Left ventricle myocardium inferior (tissue), 1 donor: Measurements from ENCODE around the gene PSMC3. TPM values are rescaled to one million over a fixed set of nuclear protein-coding genes. Genes with fewer than 3 reads are reported as not detected.

ENCODE experiments used
- DNase-seq: peaks from one replicate; pipeline ENCODE4 v3.0.0-alpha.2; 2020
- H3K27ac ChIP-seq: fragments of 200-600 bp; replicated peaks from 2 replicates; pipeline ENCODE4 v1.8.0; 2021
- H3K27me3 ChIP-seq: fragments of 200-600 bp; 2 replicates; pipeline ENCODE4 v1.8.0; 2021; ENCODE audit warnings: low read depth
- H3K36me3 ChIP-seq: fragments of 200-600 bp; 2 replicates; pipeline ENCODE4 v1.8.0; 2021
- H3K4me1 ChIP-seq: fragments of 200-600 bp; 2 replicates; pipeline ENCODE4 v1.8.0; 2021
- H3K4me3 ChIP-seq: fragments of 200-600 bp; 2 replicates; pipeline ENCODE4 v1.8.0; 2021; ENCODE audit warnings: mild to moderate bottlenecking, moderate library complexity
- H3K9me3 ChIP-seq: fragments of 200-600 bp; replicated peaks from 2 replicates; pipeline ENCODE4 v1.8.0; 2021
- intact Hi-C: fragments of 100-400 bp; cut with micrococcal nuclease; formaldehyde crosslinking; loops from one replicate; pipeline ENCODE4 v1.11.0; 2022
- total RNA-seq: library from RNA; stranded (reverse); fragmentation: NEBNext Ultra II Directional; extraction: Animal tissue kit (Norgen Biotek cat#: 25700); gene quantifications from one replicate; pipeline ENCODE4 v1.2.1, GENCODE V29; 2021
- TF ChIP-seq, protein P1 (sequence below): fragments of 200-600 bp; IDR thresholded peaks from 2 replicates; pipeline ENCODE4 v1.8.0; 2021; ENCODE audit warnings: antibody characterized with exemption, mild to moderate bottlenecking, borderline replicate concordance
- donor health status: DM: no; HTN: yes; CAD: no; lungs with severe emphysema.

PSMC3 gene
- total RNA-seq, 1 donor from 2014 or later = 146 TPM

DNA sequence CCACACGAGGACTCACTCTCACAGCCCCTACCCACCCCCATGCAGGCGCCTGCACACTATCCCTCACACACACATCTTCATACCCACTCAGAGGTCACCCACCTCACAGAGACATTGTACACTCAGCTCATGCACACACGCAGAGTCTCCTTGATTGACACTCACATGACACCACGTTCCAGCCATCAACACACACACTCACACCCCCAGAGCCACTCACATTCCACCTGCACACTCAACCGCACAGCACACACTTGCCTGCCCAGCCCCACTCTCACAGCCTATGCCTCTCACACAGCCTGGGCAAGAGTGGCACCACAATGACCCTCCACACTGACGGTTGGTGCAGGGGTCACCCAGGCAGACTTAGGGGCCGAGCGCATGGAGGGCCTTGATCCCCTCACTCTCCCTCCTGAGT lies 50.1 kb downstream of the PSMC3 start:
- H3K27ac ChIP-seq = no peak overlapping the region
- H3K4me1 ChIP-seq = no peaks in the 10 kb centered on the region
- peak overlapping the region; percentile 45 for H3K4me3 ChIP-seq
- no peak for DNase-seq
- H3K9me3 ChIP-seq = no peaks in the 10 kb centered on the region
- TF ChIP-seq, protein P1, sequence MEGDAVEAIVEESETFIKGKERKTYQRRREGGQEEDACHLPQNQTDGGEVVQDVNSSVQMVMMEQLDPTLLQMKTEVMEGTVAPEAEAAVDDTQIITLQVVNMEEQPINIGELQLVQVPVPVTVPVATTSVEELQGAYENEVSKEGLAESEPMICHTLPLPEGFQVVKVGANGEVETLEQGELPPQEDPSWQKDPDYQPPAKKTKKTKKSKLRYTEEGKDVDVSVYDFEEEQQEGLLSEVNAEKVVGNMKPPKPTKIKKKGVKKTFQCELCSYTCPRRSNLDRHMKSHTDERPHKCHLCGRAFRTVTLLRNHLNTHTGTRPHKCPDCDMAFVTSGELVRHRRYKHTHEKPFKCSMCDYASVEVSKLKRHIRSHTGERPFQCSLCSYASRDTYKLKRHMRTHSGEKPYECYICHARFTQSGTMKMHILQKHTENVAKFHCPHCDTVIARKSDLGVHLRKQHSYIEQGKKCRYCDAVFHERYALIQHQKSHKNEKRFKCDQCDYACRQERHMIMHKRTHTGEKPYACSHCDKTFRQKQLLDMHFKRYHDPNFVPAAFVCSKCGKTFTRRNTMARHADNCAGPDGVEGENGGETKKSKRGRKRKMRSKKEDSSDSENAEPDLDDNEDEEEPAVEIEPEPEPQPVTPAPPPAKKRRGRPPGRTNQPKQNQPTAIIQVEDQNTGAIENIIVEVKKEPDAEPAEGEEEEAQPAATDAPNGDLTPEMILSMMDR = no peak
- H3K36me3 ChIP-seq = no peaks in the 10 kb centered on the region
- intact Hi-C loops = no loop called here
- no peaks in the 10 kb centered on the region for H3K27me3 ChIP-seq

DNA sequence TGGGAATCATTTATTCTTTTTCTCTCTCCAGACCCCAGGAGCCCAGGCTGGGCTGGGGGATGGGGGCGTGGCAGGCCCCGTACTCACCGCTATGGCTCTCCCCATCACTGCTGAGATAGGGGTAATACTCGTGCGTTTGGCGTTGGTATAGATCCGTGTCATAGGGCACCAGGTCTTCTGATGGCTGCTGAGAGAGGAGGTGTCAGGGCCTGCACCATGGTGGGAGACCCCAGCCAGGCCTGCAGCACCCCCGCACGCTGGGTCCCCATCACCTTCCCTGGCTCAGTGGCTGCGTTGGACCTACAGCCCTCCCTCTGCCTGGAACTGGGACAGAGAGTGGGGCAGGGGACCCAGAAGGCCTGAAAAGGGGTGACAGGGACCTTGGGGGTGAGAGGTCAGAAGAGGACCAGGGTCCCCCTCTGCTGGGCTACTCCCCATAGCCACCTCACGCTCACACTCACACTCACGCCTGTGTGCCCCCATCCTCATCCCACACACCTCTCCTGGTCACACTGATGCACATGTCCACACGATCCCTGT lies 50.6 kb downstream of the PSMC3 start:
- Histone ChIP-seq H3K27me3 (no peaks in the 10 kb centered on the region), H3K36me3 (no peaks in the 10 kb centered on the region), H3K4me1 (no peaks in the 10 kb centered on the region), H3K27ac (no peak overlapping the region), H3K9me3 (no peaks in the 10 kb centered on the region), H3K4me3 (peak overlapping the region; percentile 45)
- DNase-seq = no peak
- TF ChIP-seq, protein P1 = no peak
- intact Hi-C loops = no loop called here

DNA sequence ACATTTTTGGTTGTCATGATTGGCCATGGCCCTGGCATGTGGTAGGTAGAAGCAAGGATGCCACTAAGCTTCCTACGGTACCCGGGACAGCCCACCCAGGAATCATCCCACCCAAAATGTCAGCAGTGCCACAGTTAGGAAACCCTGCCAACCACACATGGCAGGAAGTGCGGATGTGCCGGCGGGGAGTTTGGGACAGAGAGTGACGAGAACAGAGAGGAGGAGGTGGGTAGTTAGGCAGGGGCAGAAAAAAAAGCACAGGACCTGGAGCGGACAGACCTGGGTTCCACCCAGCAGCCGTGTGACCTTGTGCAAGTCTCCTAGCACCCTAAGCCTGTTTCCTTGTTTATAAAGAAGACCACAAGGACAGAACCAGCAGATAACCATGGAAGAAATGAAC lies 51.2 kb downstream of the PSMC3 start:
- Histone ChIP-seq H3K9me3 (no peaks in the 10 kb centered on the region), H3K27me3 (no peaks in the 10 kb centered on the region), H3K4me1 (no peaks in the 10 kb centered on the region), H3K27ac (no peak overlapping the region), H3K4me3 (peak overlapping the region; percentile 45), H3K36me3 (no peaks in the 10 kb centered on the region)
- DNase-seq = no peak
- TF ChIP-seq, protein P1 = no peak
- intact Hi-C loops = no loop called here

DNA sequence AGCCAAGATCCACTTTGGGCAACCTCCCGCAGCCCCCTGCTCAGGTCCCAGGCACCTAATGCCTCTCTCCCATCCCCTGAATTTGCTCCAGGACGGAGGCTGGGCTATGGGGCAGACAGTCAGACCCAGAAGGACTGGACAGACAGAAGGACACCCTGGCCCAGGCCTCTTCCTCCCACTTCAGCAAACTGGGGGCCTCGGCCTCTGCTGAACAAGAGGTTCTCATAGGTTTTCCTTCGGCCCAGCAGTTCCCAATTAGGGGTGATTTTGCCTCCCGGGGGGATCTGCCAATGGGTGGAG lies 51.6 kb downstream of the PSMC3 start:
- Histone ChIP-seq H3K27me3 (no peaks in the 10 kb centered on the region), H3K9me3 (no peaks in the 10 kb centered on the region), H3K4me1 (no peaks in the 10 kb centered on the region), H3K4me3 (no peak overlapping the region), H3K36me3 (no peaks in the 10 kb centered on the region), H3K27ac (no peak overlapping the region)
- TF ChIP-seq, protein P1 = no peak
- intact Hi-C loops = no loop called here
- DNase-seq = no peak

DNA sequence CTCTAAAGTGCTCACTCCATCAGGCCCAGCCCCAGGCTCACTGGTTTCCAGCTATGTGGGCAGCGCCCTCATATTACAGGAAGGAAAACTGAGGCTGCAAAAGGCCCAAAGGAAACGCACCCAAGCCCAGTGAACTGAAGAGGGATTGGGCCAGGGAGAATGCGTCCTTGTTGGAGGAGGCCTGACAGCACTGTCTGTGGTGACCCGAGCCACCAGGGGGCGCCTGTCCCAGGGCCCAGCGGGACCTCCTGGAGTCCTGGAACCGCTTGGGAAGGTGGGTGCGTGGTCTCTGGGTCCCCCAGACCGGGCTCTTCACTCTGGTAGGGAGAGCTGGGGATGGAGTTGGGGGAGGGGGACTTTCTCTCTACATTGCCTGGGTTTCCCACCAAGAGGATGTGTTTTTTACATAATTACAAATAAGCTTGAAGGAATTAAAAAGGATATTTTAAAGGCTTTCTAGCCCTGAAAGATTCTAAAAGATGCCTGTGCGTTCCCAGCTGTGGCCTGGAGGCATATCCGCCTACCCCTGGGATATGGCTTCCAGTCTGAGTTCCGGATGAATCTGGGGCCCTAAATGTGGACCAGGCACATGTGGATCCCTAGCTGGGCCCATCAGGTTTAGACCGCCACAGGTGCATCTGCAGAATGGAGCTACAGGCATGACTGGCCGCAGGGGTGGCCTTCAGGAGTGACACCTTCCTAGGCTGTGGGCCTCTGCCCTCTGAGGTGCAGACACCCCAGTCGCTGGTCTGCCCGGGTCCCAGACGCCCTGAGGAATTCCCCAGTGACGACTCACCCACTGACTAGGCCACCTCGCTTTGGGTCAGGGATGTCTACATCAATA lies 52.1 kb downstream of the PSMC3 start:
- Histone ChIP-seq H3K4me1 (no peaks in the 10 kb centered on the region), H3K27me3 (no peaks in the 10 kb centered on the region), H3K4me3 (no peak overlapping the region), H3K27ac (no peak overlapping the region), H3K9me3 (no peaks in the 10 kb centered on the region), H3K36me3 (no peaks in the 10 kb centered on the region)
- intact Hi-C loops = no loop called here
- TF ChIP-seq, protein P1 = peak; percentile 99
- peak; percentile 84 for DNase-seq
